ENCODE measurements around the gene TLR9. TPM values are rescaled to one million over a fixed set of nuclear protein-coding genes. Genes with fewer than 3 reads are reported as not detected.

The TLR9 gene
- total RNA-seq, 4 donors from 2014 or later, result not detected

DNA sequence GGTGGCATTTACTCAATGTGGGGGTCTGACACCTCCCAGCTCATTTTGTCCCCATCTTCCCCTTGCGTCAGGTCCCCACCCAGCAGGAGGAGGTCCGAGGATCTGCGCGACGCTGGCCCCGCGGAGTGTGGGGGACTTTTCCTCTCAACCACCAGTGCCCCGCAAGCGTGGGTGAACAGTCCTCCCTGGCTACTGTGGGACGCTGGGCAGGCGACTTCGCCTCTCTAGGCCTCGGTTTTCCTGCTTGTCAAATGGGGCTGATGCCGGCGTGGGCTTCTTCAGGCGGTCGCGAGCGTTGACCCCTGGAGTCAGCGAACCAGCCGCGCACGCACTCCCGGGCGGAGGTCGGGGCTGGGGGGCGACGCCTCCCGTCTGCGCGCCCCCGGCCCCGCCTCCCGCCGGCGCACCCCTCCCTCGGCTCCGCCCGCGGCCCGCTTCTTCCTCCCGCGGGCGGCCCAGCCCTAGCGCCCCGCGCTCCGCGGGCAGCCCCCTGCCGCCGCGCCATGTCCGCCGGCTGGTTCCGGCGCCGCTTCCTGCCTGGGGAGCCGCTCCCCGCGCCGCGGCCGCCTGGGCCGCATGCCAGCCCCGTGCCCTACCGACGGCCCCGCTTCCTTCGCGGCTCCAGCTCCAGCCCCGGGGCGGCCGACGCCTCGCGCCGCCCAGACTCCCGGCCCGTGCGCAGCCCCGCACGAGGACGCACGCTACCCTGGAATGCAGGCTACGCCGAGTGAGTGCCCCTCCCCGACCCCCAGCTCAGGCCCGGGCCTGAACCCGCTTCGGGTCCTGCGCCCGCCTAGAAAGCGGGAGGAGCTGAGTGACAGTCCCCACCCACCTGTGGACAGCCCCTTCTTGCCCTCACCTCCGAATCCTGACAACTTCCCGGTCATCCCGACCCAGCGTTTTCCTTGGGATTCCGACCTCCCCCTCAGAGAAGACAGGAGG, 20.1 kb upstream of the TLR9 start, which contains the start of gene PPM1M:
Gene PPM1M, plus strand, starts transcription at position 438 of the 942 bp plus-strand sequence. Its CDS starts 66 bp downstream, at position 504.
- Histone ChIP-seq H3K36me3 (peaks cover 0 to 29% of the 10 kb centered on the region in 2 donors), H3K4me3 (peak within 1 kb of the TSS; percentile 44 to 66), H3K9me3 (no peaks in the 10 kb centered on the region), H3K4me1 (peaks cover 0 to 44% (median 4%) of the 10 kb centered on the region in 3 donors), H3K27ac (peak within 1 kb of the TSS; percentile 45 to 96 (median 90)), H3K27me3 (no peaks in the 10 kb centered on the region)
- ATAC-seq, result peak; percentile 73
- WGBS, 2 donors (ENCODE audit: low coverage in 1 of 2), result 0% methylated on average over 1 of the region's 98 CpGs; no CpG with 5 or more reads in 1 of the 2 donors
- peak; percentile 34 to 49 for TF ChIP-seq POLR2A (IDR thresholded peaks at IDR 0.05)
- no peak for TF ChIP-seq EP300 (IDR thresholded peaks at IDR 0.05)

DNA sequence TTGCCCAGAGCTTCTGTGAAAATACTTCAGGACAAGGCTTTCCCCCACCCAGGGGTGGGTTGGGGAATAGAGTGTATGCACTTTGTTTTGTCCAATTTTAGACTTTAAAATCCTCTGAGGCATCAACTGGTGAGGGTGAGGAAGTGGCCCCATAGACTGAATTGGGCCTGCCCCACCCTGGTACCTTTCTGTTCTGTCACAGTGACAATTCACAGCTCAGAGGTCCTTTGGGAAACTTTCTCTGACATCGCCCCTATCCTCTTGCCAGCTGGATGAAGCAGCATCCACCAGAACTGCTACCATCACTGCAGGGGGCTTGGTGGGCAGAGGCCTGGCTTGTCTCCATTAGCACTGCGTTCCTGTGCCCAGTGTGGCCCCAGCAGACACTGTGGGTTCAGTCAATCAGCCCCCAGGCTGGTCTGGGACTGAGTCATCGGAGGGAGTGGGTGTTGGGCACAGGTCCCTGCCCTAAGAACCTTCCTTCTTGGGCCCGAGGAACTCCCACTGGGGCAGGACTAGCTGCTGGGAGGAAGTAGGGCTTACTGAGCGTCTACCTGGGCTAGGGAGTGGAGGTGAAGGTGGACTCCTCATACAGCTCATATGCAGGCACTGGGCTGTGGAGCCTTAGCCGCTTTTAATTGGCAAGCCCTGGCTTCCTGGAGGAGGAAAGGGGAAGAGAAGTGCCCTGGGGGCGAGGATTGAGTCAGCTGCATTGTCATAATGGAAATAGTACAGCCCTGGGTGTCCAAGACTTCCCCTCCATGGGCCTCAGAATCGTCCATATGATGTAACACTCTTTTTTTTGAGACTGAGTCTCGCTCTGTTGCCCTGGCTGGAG, 18.6 kb upstream of the TLR9 start:
- TF ChIP-seq, protein P1, sequence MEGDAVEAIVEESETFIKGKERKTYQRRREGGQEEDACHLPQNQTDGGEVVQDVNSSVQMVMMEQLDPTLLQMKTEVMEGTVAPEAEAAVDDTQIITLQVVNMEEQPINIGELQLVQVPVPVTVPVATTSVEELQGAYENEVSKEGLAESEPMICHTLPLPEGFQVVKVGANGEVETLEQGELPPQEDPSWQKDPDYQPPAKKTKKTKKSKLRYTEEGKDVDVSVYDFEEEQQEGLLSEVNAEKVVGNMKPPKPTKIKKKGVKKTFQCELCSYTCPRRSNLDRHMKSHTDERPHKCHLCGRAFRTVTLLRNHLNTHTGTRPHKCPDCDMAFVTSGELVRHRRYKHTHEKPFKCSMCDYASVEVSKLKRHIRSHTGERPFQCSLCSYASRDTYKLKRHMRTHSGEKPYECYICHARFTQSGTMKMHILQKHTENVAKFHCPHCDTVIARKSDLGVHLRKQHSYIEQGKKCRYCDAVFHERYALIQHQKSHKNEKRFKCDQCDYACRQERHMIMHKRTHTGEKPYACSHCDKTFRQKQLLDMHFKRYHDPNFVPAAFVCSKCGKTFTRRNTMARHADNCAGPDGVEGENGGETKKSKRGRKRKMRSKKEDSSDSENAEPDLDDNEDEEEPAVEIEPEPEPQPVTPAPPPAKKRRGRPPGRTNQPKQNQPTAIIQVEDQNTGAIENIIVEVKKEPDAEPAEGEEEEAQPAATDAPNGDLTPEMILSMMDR (IDR thresholded peaks at IDR 0.05), result no peak
- TF ChIP-seq POLR2A (IDR thresholded peaks at IDR 0.05), result no peak
- TF ChIP-seq EP300 (IDR thresholded peaks at IDR 0.05), result no peak
- no peak for TF ChIP-seq POLR2AphosphoS5 (IDR thresholded peaks at IDR 0.05)
- 82% methylated on average over 5 of the region's 9 CpGs; no CpG with 5 or more reads in 1 of the 2 donors for WGBS, 2 donors (ENCODE audit: low coverage in 1 of 2)
- Histone ChIP-seq H3K27ac (peak overlapping the region in 3 of 4 donors; percentile 43 to 96 (median 92)), H3K4me3 (no peak overlapping the region), H3K36me3 (peaks cover 0 to 15% of the 10 kb centered on the region in 2 donors), H3K4me1 (peaks cover 0 to 57% (median 11%) of the 10 kb centered on the region in 3 donors), H3K27me3 (no peaks in the 10 kb centered on the region), H3K9me3 (no peaks in the 10 kb centered on the region)
- peak; percentile 8 for ATAC-seq

DNA sequence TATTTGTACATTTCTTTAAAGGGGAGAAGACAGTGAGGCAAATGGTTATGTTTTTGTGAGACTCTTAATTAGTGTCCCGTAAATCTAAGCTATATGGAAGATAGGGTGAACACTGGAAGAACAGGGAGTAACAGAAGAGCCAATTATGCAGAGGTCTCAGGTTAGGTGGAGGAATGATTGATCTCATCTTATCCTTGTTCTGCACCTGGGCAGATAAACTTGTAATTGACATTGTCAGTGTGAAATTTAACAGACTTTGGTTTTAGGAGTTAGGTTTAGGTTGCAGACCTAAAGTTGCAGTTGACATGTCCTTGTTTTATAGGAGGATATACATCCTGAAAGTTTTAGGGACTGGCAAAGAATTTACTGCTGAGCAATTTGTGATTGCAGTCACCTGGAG, 16.6 kb upstream of the TLR9 start:
- 71 to 83% methylated on average over 1 of the region's 1 CpG for WGBS, 2 donors (ENCODE audit: low coverage in 1 of 2)
- H3K4me1 ChIP-seq, result peaks cover 0 to 64% (median 23%) of the 10 kb centered on the region in 3 donors

DNA sequence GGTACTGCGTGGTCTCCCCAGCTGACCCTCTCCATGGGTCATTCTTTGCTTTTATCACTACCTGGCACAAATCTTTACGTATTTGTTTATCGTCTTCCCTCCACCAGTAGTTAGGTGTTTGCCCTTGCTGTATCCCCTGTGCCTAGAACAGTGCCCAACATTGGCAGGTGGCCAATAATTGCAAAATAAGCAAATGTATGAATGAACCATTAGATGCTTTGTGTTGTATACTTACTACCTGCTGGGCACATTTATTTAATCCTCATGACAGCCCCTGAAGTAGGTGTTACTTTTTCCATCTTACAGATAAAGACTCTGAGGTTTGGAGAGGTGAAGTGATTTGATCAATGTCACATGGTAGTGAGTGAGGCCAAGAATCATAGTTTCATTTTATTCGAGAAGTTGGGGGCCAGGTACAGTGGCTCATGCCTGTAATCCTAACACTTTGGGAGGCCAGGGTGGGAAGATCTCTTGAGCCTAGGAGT, 15.5 kb upstream of the TLR9 start:
- Histone ChIP-seq H3K27me3 (no peaks in the 10 kb centered on the region), H3K27ac (peak overlapping the region in 2 of 4 donors; percentile 89 to 95), H3K4me1 (peaks cover 0 to 64% (median 33%) of the 10 kb centered on the region in 3 donors), H3K4me3 (no peak overlapping the region), H3K36me3 (no peaks in the 10 kb centered on the region), H3K9me3 (no peaks in the 10 kb centered on the region)
- no peak for ATAC-seq
- TF ChIP-seq POLR2AphosphoS5 (IDR thresholded peaks at IDR 0.05) (no peak), EP300 (IDR thresholded peaks at IDR 0.05) (no peak), POLR2A (IDR thresholded peaks at IDR 0.05) (no peak)
- TF ChIP-seq, protein P1 (IDR thresholded peaks at IDR 0.05), result no peak
- 82 to 96% methylated on average over 4 of the region's 4 CpGs for WGBS, 2 donors (ENCODE audit: low coverage in 1 of 2)

More for the DNA sequence above, 16.6 kb upstream of the TLR9 start:
- Histone ChIP-seq H3K4me3 (no peak overlapping the region), H3K27me3 (no peaks in the 10 kb centered on the region), H3K36me3 (no peaks in the 10 kb centered on the region), H3K9me3 (no peaks in the 10 kb centered on the region), H3K27ac (no peak overlapping the region)
- ATAC-seq, result no peak
- TF ChIP-seq POLR2A (IDR thresholded peaks at IDR 0.05) (no peak), EP300 (IDR thresholded peaks at IDR 0.05) (no peak), POLR2AphosphoS5 (IDR thresholded peaks at IDR 0.05) (no peak)
- TF ChIP-seq, protein P1 (IDR thresholded peaks at IDR 0.05), result no peak

All from gastroesophageal sphincter (tissue), 4 donors.